ENCODE measurements around the gene APBB1.

- TF ChIP-seq CTCF (IDR thresholded peaks at IDR 0.05) (no peak), POLR2A (IDR thresholded peaks at IDR 0.05) (no peak)
These were observed 311 bp downstream of the APBB1 start for GRCh38 chr11:6418557-6419008.

All from thyroid gland (tissue), 4 donors.